HG03066 (cell line): Measurements from ENCODE around the gene SLC2A4.

Source experiments
- ATAC-seq: cut with Tn5 transposase; IDR thresholded peaks from one replicate; pipeline ENCODE4 v1.9.1; 2021; ENCODE audit warnings: low read depth; ENCODE audit not compliant: unreplicated experiment

SLC2A4 gene

GRCh38 chr17:7262935-7263800, 18.4 kb upstream of the SLC2A4 start:
- no peak for ATAC-seq

DNA sequence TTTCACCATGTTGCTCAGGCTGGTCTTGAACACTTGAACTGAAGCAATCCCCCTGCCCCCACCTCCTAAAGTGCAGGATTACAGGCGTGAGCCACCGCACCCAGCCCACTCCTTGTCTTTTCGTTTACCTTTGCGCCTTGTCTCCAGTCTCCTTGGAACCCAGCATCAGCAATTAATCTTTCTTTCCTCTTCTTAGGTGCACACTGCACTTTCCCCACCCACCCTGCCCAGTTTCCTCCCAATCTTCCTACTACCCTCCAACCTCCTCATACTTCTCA, 17.8 kb upstream of the SLC2A4 start:
- ATAC-seq = no peak

DNA sequence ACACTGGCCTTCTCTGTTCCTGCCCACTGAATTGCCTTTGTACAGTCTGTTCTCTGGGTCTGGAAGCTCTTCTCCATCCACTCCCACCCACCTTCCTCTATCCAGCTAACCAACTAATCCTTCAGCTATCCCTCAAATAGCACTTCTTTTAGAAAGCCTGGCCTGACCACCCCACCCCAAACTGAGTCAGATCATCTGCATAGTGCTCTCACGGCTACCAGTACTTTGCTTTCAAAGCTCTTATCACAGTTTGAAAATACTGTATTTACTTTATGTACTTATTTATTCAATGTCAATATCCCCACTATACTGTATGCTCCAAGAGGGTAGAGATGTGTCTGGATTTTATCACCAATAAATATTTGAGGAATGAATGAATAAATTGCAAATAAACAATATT, 14.7 kb upstream of the SLC2A4 start:
- ATAC-seq = no peak

DNA sequence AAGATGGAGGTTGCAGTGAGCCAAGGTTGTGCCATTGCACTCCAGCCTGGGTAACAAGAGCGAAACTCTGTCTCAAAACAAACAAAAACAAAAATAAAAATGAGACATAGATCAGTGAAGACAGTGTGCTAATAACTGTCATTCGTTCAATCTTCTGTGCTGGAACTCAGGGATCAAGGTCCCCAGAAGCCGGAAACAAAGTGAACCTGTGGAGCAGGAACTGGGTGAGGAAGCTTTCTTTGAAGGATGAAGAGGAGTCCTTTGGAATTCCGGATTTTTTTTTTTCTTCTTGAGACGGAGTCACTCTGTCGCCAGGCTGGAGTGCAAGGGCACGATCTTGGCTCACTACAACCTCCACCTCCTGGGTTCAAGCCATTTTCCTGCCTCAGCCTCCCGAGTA, 2.1 kb upstream of the SLC2A4 start:
- ATAC-seq = no peak

GRCh38 chr17:7280519-7281073, 922 bp upstream of the SLC2A4 start:
- peak; percentile 59 for ATAC-seq

DNA sequence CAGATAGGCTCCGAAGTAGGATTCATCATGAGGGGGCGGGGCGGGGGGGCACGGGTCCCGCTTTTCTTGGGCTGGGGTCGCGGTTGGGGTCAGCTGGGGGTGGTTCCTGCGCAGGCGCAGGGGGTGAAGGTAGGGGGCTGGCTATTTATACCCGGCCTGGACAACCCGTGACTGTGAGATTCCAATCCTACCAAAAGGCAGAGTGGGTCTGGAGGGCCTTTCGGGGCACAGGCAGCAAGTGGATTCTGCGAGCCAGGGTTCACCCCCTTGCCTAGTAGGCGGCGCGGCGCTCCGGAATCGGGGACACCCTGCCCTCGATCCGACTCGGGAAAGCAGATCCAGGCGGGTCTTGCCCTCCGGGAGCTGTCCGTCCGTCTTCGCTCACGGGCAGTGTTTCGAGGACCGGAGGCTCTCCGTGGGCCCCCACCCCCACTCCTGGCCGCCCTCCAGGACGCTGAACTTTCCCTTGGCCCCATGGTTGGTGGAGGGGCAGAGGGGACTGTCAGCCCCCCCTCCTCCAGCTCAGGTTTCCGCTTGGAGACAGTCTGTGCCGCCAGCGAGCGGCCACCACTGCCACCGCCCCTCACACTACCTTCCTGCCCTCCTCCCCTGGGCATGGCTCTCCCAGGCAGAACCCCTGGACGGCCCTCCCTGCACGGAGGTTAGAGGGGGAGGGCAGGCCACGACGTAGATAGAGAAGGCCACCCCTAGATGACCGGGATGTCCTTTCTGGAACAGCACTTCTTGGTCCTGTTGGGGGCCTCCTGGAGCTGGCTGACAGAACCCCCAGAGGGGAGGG, 634 bp downstream of the SLC2A4 start:
- ATAC-seq = no peak

- ATAC-seq = no peak
Observed at GRCh38 chr17:7282752-7283321, 1.3 kb downstream of the SLC2A4 start.

DNA sequence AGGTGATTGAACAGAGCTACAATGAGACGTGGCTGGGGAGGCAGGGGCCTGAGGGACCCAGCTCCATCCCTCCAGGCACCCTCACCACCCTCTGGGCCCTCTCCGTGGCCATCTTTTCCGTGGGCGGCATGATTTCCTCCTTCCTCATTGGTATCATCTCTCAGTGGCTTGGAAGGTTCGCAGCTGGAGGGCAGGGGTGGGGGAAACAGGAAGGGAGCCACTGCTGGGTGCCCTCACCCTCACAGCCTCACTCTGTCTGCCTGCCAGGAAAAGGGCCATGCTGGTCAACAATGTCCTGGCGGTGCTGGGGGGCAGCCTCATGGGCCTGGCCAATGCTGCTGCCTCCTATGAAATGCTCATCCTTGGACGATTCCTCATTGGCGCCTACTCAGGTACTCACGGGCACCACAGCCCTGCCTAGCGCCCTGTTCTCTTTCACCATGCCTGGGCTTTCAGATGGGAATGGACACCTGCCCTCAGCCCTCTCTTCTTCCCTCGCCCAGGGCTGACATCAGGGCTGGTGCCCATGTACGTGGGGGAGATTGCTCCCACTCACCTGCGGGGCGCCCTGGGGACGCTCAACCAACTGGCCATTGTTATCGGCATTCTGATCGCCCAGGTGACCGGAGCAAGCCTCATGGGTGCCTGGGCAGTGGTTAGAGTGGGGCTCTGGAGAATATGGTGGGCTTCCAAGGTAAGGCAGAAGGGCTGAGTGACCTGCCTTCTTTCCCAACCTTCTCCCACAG, 2.1 kb downstream of the SLC2A4 start:
- ATAC-seq = no peak

- no peak for ATAC-seq
Observed at GRCh38 chr17:7284911-7285310, 3.4 kb downstream of the SLC2A4 start.

- ATAC-seq = no peak
Observed at GRCh38 chr17:7285679-7286078, 4.2 kb downstream of the SLC2A4 start.

DNA sequence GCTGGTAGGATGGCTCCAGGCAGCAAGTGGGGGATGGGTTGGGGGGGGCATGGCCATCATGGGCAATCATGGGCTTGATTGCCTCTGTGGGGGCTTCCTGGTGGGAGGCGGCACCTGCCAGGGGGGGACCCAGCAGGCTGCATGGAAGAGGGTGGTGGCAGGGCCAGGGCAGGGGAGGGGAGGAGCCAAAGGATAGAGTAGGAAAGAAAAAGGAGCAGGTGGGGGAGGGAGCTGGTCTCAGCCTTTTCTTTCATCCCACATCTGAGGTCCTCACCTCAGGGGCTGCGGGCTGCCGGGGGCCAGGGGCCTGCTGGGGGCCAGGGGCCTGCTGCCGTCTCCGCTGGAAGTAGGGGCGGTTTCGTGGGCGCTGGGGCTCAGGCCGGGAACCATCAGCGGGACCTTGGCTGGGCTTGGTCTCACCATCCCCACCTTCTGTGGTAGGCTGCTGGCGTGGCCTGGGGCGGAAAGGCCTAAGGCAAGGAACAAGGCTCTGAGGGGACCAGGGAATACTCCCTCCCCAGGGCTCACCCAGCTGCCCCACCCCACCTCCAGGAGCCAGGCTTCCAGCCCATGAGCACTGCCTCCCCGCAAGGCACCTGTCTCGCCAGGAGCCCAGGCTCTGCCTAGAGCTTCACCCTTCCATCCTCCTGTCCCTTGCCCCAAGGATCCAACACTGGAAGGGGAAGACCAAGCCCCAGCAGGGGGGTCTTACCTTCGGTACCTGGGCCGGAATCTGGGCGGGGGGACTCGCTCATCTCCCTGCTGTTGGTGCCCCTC, 7.9 kb downstream of the SLC2A4 start:
- no peak for ATAC-seq

DNA sequence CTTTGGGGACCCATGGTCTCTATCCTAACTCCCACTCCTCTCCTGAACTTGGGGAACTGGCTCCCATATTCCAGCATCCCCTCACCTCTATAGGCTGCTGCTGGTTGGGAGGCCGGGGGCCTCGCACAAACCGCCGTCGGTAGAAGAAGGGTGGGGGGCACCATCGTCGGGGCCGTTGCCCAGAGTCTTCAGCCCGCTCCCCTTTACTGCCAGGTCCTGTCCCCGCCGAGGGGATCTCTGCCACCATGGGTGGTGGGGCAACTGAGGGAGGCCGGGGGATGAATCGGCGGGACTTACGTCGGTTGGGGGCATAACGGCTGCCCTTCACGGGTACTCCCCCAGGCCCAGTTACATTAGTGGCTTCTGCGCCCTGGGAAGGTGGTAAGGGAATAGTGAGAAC, 8.6 kb downstream of the SLC2A4 start:
- no peak for ATAC-seq

DNA sequence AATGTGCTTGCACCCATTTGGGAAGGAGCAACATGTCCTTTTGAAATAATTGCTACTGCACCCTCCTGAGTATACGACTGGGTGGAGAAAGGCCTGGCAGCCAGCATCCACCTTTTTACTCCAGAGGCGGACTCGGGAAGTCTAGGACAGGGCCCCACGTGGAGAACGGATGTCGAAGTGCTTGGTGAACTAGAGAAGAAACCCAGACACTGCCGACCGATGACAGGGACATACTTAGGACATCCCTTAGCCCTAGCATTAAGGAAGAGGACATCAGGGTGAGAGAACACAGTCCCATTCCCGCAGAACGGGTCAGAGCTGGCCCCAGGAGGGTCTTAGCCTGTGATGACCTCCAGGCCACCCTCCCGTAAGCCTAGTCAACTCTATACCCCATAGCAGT, 9.2 kb downstream of the SLC2A4 start:
- ATAC-seq = no peak

DNA sequence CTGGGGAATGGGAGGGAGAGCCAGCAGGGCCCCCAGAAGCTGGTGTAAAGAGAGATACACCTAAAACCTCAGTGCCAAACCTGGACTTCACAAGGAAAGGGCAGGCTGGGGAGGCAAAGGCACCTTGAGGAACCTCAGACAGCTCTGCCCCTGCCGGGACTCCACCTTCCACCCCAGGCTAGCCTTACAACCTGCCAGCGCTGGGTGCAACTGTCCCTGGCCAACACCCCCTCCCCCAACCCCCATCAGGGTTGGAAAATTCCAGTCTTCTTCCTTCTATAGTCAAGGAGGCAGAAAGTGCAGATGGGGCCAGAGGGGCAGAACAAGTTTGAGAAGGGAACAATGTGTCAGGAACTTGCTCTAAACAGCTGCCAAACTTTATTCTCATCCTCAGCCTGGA, 10.7 kb downstream of the SLC2A4 start:
- no peak for ATAC-seq

GRCh38 chr17:7292729-7293128, 11.2 kb downstream of the SLC2A4 start:
- no peak for ATAC-seq

GRCh38 chr17:7293159-7293558, 11.6 kb downstream of the SLC2A4 start:
- no peak for ATAC-seq

- no peak for ATAC-seq
Observed at GRCh38 chr17:7293816-7294613, 12.5 kb downstream of the SLC2A4 start.

GRCh38 chr17:7294614-7295153, 13.2 kb downstream of the SLC2A4 start, which contains the start of gene YBX2:
YBX2 (minus strand) TSS chr17:7294639; CDS start chr17:7294500, 139 bp downstream.
- ATAC-seq = no peak
